Neutrophil (primary cell): ENCODE measurements around the gene IFIT5.

Source experiments
- H3K27ac ChIP-seq: fragments of 200-600 bp; sonication (generic); 2 replicates; pipeline ENCODE4 v1.5.1; 2016; ENCODE audit warnings: mild to moderate bottlenecking, moderate library complexity
- H3K27me3 ChIP-seq: fragments of 200-600 bp; sonication (generic); 2 replicates; pipeline ENCODE4 v1.6.0; 2016; ENCODE audit warnings: mild to moderate bottlenecking
- H3K36me3 ChIP-seq: fragments of 200-600 bp; sonication (generic); 2 replicates; pipeline ENCODE4 v1.5.1; 2017
- H3K4me1 ChIP-seq, 2 experiments: fragments of 200-600 bp in 1 of 2; sonication (generic) in 1 of 2; 1 replicate in 1 of 2; 2 replicates in 1 of 2; pipeline versions ENCODE4 v1.5.1 to v1.6.1; 2013 to 2016; ENCODE audit warnings: low read depth in 1 of 2, low read length in 1 of 2, mild to moderate bottlenecking in 1 of 2, moderate library complexity in 1 of 2; ENCODE audit not compliant: control insufficient read depth in 1 of 2, insufficient read depth in 1 of 2
- H3K4me3 ChIP-seq, 2 experiments: fragments of 200-600 bp in 1 of 2; sonication (generic) in 1 of 2; 1 replicate in 1 of 2; 2 replicates in 1 of 2; pipeline ENCODE4 v1.5.1; 2013 to 2016; ENCODE audit warnings: low read depth in 1 of 2, low read length in 1 of 2, mild to moderate bottlenecking in 1 of 2, moderate library complexity in 1 of 2
- H3K9me3 ChIP-seq: fragments of 200-600 bp; sonication (generic); 2 replicates; pipeline ENCODE4 v1.5.1; 2016
- CTCF ChIP-seq: fragments of 200-600 bp; sonication (generic); IDR thresholded peaks from 2 replicates; pipeline ENCODE4 v1.5.1; 2016; ENCODE audit warnings: antibody characterized with exemption

The IFIT5 gene

GRCh38 chr10:89371987-89372386 is 42.4 kb upstream of the IFIT5 start:
- no peak overlapping the region for H3K27ac ChIP-seq
- no peak overlapping the region for H3K4me3 ChIP-seq
- no peak for TF ChIP-seq CTCF
- H3K4me1 ChIP-seq: no peaks in the 10 kb centered on the region
- no peaks in the 10 kb centered on the region for H3K36me3 ChIP-seq
- H3K9me3 ChIP-seq: no peaks in the 10 kb centered on the region
- H3K27me3 ChIP-seq: no peaks in the 10 kb centered on the region

- Histone ChIP-seq H3K27ac (no peak overlapping the region), H3K36me3 (no peaks in the 10 kb centered on the region)
Measured at GRCh38 chr10:89373916-89374711, 40.3 kb upstream of the IFIT5 start.

GRCh38 chr10:89374713-89375141 is 39.6 kb upstream of the IFIT5 start:
- Histone ChIP-seq H3K27ac (no peak overlapping the region), H3K27me3 (no peaks in the 10 kb centered on the region)
- TF ChIP-seq CTCF: no peak

More at GRCh38 chr10:89373916-89374711, 40.3 kb upstream of the IFIT5 start:
- H3K4me1 ChIP-seq: no peaks in the 10 kb centered on the region
- H3K4me3 ChIP-seq: no peak overlapping the region
- TF ChIP-seq CTCF: no peak
- no peaks in the 10 kb centered on the region for H3K9me3 ChIP-seq
- H3K27me3 ChIP-seq: no peaks in the 10 kb centered on the region

GRCh38 chr10:89377705-89378637 is 36.4 kb upstream of the IFIT5 start, which contains the start of gene IFIT1B:
Gene IFIT1B (plus strand): TSS chr10:89378056. CDS start chr10:89378136, 80 bp downstream.
- Histone ChIP-seq H3K27ac (no peak within 1 kb of the TSS), H3K36me3 (no peaks in the 10 kb centered on the region), H3K4me3 (no peak within 1 kb of the TSS), H3K9me3 (no peaks in the 10 kb centered on the region), H3K4me1 (no peaks in the 10 kb centered on the region), H3K27me3 (no peaks in the 10 kb centered on the region)
- TF ChIP-seq CTCF: no peak

More at GRCh38 chr10:89374713-89375141, 39.6 kb upstream of the IFIT5 start:
- Histone ChIP-seq H3K9me3 (no peaks in the 10 kb centered on the region), H3K4me3 (no peak overlapping the region), H3K4me1 (no peaks in the 10 kb centered on the region), H3K36me3 (no peaks in the 10 kb centered on the region)

GRCh38 chr10:89379103-89379502 is 35.3 kb upstream of the IFIT5 start:
- no peak for TF ChIP-seq CTCF
- H3K36me3 ChIP-seq: no peaks in the 10 kb centered on the region
- H3K4me3 ChIP-seq: no peak overlapping the region
- no peaks in the 10 kb centered on the region for H3K9me3 ChIP-seq
- peaks cover 3% of the 10 kb centered on the region in 2 experiments for H3K4me1 ChIP-seq
- no peak overlapping the region for H3K27ac ChIP-seq
- no peaks in the 10 kb centered on the region for H3K27me3 ChIP-seq
